GM19467 (cell line): ENCODE results near the gene KIT.

Experiments used
- ATAC-seq: cut with Tn5 transposase; IDR thresholded peaks from one replicate; pipeline ENCODE4 v1.9.1; 2021; ENCODE audit warnings: mild to moderate bottlenecking, moderate library complexity; ENCODE audit not compliant: unreplicated experiment

Gene KIT

DNA sequence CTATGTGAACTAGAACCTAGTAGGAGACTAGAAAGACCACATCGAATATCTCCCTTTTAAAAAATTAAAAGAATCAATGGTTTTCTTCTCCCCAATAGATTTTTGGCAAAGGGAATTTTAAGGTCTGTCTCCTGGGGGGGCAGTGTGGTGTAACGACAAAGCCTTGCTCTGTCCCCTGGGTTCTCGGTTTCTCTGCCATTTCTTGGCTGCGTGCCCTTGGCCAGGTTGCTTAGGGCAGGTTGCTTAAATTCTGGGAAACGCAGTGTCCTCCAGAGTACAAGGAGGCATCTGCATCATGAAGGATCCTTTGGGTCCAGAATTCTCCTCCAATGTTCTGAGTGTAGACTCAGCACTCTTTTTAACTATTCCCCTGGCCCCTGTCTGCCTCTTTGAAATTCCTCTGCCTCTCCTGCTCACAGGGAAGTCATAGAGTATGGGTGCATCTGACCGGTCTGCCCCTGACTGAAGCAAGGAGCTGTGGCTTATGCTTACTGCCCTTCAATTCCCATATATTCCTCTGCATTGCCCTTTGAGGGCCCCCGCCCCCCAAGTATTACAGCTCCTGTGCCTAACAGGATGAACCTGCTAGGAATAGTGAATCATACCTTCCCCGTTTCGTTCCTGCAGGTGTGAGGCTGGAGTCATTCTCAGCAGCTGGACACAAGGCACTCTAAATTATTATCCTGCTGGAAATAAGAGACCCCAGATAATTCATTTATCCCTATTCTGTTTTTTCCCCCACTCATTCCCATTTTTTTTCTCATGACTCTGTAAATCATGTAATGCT lies 2.2 kb downstream of the KIT start:
- ATAC-seq, result no peak

DNA sequence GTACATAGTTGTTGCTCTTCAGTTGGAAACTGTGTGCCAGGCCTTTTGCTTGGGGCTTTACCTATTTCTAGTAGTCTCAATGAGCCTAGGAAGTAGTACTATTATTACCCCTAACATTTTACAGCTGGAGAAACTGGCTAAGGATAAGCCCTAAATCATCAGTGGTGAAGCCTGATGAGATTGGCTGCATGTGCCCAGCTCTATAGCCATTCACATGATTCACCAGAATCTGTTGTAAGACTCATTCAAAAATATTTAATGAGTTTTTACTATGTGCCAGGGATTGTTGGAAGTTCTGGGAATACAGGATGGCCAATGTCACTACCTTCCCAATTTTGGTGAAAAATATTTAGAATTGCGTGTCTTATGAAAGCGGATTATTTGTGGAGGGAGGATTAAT lies 2.8 kb downstream of the KIT start:
- no peak for ATAC-seq

DNA sequence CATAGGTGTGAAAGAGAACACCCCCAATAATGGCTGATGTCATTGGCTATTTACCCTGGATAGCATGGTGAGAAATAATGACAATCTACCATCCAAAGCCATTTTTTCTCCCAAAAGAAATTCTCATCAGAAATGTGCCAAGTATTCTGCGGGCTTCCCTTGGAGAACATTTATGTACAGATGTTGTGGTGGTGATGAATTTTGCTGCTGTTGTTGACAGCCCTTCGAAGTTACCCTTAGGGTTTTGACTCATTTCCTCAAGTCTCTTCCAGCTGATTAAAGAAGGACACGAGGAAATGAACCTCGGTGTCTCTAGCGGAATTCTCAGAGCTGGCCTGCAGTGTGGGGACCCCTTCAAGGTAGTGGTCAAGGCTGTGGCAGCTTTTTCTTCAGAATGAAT lies 3.4 kb downstream of the KIT start:
- no peak for ATAC-seq

DNA sequence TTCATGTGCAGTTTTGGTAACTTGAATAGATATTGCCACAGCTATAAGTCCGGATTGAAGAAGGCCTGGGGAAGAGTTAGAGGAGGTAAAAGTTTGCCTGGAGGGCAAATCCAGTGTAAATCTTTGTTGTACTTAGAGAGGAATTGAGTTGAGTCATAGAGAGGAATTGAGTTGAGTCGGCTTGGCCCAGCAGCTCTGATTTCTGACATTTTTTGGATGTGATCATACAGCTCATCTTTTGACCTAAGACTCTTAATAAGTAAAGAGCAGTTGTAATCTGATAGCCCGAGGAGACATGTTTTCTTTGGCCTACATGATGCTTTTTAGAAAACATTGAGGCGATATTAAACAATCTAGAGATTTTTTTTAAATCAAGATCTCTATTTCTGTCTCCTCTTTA lies 3.9 kb downstream of the KIT start:
- no peak for ATAC-seq

- ATAC-seq, result no peak
These were observed 4.4 kb downstream of the KIT start for GRCh38 chr4:54662123-54662522.

- no peak for ATAC-seq
These were observed 5.3 kb downstream of the KIT start for GRCh38 chr4:54662901-54663585.

DNA sequence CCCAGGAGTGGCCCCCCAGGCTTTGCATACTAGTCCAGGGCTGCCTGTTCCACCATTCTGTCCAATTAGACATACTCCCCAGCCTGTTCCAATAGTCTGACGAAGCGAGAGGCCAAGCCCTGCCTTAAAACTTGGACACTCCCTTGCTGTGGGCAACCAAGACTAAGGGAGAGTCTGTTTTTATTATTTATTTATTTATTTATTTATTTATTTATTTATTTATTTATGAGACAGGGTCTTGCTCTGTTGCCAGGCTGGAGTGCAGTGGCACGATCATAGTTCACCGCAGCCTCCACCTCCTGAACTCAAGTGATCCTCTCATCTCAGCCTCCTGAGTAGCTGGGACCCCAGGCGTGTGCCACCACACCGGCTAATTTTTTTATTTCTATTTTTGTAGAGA lies 6.6 kb downstream of the KIT start:
- ATAC-seq, result no peak

DNA sequence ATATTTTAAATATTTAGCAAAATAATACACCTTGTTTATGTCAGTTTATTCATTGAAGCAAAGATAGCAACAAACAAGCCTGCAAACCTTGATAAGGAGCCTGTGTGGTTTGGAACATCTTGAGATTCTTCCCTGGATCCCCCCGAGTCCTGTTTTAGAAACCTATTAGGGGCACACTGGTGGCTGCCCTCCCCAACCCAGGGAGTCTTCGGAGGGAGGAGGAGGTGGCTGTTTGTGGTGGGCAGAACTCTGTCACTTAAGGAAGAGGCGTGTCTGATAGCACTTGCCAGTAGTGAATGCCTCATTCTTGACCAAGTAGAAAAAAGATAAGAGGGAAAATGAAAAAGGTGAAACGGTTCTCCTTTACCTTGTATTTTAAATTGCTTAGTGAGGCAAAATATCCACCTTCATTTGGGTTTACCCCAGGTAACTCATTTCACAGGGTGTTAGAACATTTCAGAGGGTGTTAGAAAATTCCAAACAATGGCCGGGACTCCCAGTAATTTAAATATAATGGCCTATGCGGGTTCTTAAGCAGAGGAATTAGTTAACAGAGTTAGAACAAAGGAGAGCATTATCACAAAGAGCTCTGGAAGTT lies 10.4 kb downstream of the KIT start:
- no peak for ATAC-seq

DNA sequence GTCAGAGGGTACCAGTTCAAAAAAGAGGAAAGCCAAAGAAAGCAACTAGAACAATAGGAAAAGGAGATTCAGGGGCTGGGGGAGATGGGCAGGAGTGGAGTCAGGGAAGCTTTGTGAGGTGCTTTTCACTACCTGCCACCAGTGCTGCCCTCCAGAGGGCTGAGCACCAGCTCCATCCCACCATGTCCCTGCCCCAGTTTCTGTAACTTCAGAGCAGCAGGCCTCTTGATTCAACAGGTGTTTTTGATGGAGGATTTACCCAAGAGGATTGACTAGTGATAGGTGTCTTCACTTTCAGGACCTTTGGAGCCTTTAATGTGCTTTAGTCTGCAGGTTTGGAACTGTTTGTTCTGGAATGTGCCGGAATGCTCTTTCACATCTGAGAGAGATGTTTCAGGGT lies 12.1 kb downstream of the KIT start:
- ATAC-seq, result no peak

DNA sequence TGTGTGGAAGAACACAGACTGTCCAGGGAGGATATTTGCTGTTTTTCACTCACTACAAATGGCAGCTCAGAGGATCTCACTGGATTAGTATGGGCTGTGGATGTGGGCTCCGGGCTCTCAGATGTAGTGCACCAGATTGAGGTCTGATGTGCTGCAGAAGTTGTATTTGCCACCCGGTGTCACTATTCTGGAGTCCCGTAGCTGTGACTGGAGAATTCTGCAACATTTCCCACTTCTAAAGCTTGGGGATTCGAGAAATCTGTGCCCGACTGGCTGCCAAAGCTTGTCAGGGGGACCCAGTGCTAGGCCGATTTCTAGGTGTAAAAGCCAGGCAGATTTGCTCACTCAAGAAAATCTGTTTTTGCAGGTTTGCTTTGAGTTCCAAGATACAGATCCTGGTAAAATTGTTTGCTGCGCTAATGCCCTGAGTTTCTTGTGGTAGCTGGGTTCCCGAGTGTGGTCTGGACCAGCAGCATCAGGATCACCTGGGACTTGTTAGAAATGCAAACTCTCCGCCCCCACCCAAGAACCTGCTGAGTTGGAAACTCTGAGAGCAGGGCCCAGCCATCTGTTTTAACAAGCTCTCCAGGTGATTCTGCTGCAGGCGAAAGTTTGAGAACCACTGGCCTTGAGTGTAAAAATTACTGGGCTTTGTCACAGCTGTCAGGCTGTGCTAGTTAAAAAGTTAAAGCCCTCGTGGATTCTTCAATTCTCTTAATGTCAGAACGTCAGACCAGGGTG lies 18.1 kb downstream of the KIT start:
- ATAC-seq, result no peak

DNA sequence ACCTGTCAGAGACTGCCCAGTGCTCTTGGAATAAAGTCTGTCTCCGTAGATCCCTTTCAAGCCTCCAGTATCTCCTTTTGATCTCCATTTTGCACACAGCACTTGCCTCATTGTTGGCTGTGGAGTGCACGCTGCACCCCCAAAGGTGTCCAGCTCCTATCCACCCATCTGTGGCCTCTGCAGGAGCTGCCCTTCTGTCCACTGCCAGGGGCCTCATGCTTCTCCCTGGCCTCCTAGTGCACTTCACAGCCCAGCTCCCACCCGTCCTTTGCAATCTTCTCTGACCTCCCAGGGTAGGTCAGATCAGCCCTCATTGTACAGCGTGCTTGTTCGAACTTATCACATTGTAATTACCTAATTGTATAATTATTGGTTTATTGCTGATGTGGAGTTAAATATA lies 18.9 kb downstream of the KIT start:
- ATAC-seq, result no peak

DNA sequence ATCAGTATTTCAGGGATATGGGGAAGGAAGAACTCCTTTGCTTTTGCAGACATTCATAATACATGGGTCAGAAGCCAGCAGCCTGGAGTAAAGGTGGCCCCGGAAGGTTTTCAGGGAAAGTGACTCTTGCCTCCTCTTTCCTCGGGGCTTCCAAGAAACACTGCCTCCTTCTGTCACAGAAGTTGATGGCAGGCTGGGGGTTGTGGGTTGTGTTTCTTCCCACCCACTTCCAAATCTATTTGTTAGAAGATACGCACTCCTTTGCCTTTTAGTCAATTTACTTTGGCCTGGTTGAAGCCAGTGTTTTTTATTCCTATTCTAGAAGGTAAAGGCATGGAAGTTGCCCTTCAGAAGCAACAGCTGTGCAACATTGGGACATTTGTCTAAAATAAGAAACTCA lies 19.7 kb downstream of the KIT start:
- ATAC-seq, result no peak

DNA sequence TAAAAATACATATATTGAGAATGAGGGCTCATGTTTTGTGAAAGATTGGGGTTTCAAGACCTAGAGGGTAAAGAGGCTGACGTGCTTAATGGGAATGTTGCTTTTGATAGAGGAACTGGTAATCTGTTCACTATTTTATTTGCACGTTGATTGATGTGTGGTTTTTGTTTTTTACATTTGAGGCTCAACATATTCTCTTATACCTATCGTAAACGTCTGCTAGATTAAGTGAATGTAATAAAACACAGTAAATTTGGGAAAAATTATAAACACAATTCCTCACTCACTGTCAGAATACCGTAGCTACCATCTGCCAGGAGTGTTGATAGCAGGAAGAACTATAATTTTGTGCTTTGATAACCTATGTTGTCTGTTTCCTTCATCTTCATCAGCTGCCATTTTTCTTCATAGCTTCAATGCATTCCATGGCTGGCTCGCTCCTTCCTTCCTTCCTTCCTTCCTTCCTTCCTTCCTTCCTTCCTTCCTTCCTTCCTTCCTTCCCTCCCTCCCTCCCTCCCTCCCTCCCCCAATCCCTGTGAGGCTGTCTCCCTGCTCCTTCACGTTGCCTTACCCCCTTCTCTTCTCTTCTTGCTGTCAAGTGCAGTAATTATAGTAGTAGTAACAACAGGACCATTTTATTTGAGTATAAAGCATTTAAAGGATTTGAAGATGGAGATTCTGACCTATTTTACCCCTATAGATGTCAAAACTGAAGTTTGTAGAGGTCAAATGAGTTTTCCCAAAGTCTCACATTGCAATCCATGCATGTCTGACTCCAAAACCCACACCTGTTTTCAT lies 20.3 kb downstream of the KIT start:
- ATAC-seq, result no peak

DNA sequence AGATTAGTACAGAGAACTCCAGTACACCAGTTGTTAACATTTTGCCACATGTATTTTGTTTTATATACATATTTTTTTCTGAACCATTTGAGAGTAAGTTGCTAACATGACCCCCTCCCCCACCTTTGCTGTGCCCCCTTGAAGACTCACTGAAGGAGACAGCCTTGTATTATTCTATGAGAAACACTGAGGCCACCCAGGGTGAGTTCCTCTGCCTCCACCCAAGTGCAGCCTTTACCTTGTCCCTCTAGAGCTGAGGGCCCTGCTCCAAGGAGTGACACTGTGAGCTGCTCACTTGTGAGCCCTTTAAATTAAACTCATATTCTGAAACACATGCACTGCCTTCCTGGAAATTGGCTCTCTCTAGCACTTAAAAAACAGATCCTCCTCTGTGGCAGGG lies 21.1 kb downstream of the KIT start:
- ATAC-seq, result no peak

- ATAC-seq, result no peak
These were observed 22.1 kb downstream of the KIT start for GRCh38 chr4:54679813-54680212.

GRCh38 chr4:54683616-54684346 lies 26.0 kb downstream of the KIT start:
- peak; percentile 44 for ATAC-seq

DNA sequence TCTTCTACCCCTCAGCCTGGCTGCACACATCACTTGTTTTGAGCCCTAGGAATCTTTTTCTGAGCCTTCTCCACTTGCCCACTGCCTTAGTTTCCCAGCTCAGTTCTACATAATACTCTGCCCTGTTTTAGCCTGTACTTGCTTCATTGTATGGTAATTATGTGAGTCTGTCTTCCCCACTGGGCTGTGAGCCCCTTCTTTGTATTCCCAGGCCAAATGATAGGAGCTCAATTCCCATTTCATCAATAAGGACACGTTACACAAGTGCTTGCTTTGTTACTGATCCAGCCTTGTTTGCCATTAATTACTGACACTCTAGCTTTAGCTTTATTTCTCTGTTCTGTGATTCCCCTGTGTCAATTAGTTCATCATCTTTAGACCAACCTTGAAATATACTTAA lies 28.1 kb downstream of the KIT start:
- ATAC-seq, result no peak

DNA sequence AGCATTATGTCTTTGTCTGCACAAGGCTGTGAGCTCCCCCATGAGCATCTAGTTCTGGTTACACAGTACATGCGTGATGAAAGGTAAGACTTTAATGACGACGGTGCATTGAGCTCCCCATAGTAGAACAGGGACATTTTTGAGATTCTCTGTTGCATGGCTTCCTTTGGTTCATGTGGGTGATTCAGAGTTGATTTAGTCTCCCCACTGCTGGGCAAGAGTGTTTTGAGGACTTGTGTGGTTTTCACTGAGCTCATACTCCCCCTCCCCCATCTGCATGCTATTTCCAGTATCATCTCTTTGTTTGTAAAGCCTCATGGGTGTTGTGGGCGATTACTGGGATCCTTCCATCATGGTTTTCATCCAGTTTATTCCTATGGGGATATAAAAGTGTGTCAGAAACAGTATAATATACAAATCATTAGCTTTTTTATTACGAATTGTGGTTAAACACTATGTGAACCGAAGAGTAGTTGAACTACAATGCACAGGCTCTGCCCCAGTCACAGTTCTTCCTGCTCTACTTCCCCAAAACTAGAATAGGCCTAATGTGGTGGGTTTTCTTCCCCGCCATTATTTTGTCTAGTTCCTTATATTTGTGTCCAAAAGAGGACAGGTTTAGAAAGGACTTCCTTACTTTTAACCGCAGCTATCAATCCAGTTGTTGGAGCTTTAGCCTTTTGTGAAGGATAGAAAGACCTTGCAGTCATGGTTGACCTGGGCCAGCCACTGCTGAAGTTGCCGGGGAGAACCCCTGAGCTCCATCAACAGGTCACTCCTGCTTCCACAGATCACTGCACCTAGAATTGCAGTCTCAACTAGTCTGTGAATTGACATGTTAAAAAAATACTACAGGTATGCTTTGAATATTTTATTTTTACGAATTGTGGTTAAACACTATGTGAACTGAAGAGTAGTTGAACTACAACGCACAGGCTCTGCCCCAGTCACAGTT lies 30.4 kb downstream of the KIT start:
- ATAC-seq, result peak; percentile 40

DNA sequence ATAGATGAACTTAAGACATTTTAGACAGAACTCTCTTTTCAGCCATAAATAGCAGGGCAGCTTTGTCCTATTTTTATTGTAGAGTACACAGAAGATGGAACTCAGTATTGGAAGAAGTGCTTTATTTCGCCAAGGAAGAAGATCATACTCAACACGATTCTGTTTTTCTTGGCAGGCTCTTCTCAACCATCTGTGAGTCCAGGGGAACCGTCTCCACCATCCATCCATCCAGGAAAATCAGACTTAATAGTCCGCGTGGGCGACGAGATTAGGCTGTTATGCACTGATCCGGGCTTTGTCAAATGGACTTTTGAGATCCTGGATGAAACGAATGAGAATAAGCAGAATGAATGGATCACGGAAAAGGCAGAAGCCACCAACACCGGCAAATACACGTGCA lies 37.6 kb downstream of the KIT start:
- no peak for ATAC-seq
